A673 (cell line): ENCODE data around the gene NDST1. TPM values are rescaled to one million over a fixed set of nuclear protein-coding genes. Genes with fewer than 3 reads are reported as not detected.

ENCODE experiments used
- BruUV-seq: library from RNA; stranded (reverse); fragments of 400-500 nt; replicated peaks from 2 replicates; lab custom pipeline; 2021; lab: Mats Ljungman, UMichigan
- CTCF ChIA-PET: fragments of 300-600 bp; sonication (Branson Sonifier 250); formaldehyde crosslinking; loops from one replicate; lab custom pipeline; 2022; ENCODE audit warnings: antibody characterized with exemption; lab: Charles Lee
- POLR2A ChIA-PET: fragments of 300-600 bp; sonication (Branson Sonifier 250); formaldehyde crosslinking; loops from one replicate; lab custom pipeline; 2022; ENCODE audit warnings: antibody characterized with exemption; ENCODE audit not compliant: low non-redundant PET; lab: Charles Lee
- DNase-seq: peaks from one replicate; pipeline ENCODE4 v3.0.0-alpha.2; 2015; ENCODE audit warnings: low spot score
- H3K27ac ChIP-seq: fragments of 200-600 bp; sonication (generic); 2 replicates; pipeline ENCODE4 v1.5.1; 2016; ENCODE audit warnings: mixed run types, low read depth, mild to moderate bottlenecking, mixed read lengths, antibody characterized with exemption, low read length; ENCODE audit not compliant: poor library complexity, severe bottlenecking
- H3K27me3 ChIP-seq: fragments of 200-600 bp; sonication (generic); replicated peaks from 2 replicates; pipeline ENCODE4 v1.6.1; 2017; ENCODE audit warnings: mixed run types, low read depth, mild to moderate bottlenecking, mixed read lengths, antibody characterized with exemption, low read length; ENCODE audit not compliant: insufficient read depth, poor library complexity
- H3K36me3 ChIP-seq: fragments of 200-600 bp; sonication (generic); 2 replicates; pipeline ENCODE4 v1.6.1; 2016; ENCODE audit warnings: mixed run types, mild to moderate bottlenecking, mixed read lengths, antibody characterized with exemption, low read length; ENCODE audit not compliant: insufficient read depth, poor library complexity, severe bottlenecking
- H3K4me1 ChIP-seq: fragments of 200-600 bp; sonication (generic); 2 replicates; pipeline ENCODE4 v1.6.1; 2017; ENCODE audit warnings: mixed run types, mild to moderate bottlenecking, mixed read lengths, antibody characterized with exemption, low read length; ENCODE audit not compliant: insufficient read depth, poor library complexity, severe bottlenecking
- H3K4me3 ChIP-seq: fragments of 200-600 bp; sonication (generic); 2 replicates; pipeline ENCODE4 v1.5.1; 2016; ENCODE audit warnings: low read depth, mixed run types, mild to moderate bottlenecking, mixed read lengths, low read length; ENCODE audit not compliant: poor library complexity, severe bottlenecking
- H3K9me3 ChIP-seq: fragments of 200-600 bp; sonication (generic); 2 replicates; pipeline ENCODE4 v1.6.1; 2016; ENCODE audit warnings: mixed run types, low read depth, mild to moderate bottlenecking, mixed read lengths, antibody characterized with exemption, low read length; ENCODE audit not compliant: poor library complexity, severe bottlenecking
- CTCF ChIP-seq: fragments of 300-800, 200-600 bp; sonication (generic); conservative IDR thresholded peaks from 2 replicates; pipeline ENCODE4 v1.5.1; 2017; ENCODE audit warnings: low read depth, mild to moderate bottlenecking, antibody characterized with exemption, low read length, moderate library complexity, mixed read lengths
- EZH2 ChIP-seq: fragments of 200-600 bp; sonication (generic); IDR thresholded peaks from 2 replicates; pipeline ENCODE4 v1.6.1; 2017; ENCODE audit warnings: borderline replicate concordance, low read depth, mild to moderate bottlenecking, mixed read lengths, antibody characterized with exemption, low read length; ENCODE audit not compliant: poor library complexity, severe bottlenecking
- intact Hi-C: fragments of 100-400 bp; cut with micrococcal nuclease; formaldehyde crosslinking; loops from one replicate; pipeline ENCODE4 v1.10.0; 2022; ENCODE audit not compliant: unreplicated experiment
- total RNA-seq: library from RNA; stranded (reverse); gene quantifications from 2 replicates; pipeline ENCODE4 v1.2.3, GENCODE V29; 2021

NDST1 gene
- total RNA-seq, 1 experiment from 2014 or later, result 44.0 TPM

- TF ChIP-seq CTCF (no peak), EZH2 (no peak)
These were observed 5.1 kb upstream of the NDST1 start for GRCh38 chr5:150502847-150503246.

DNA sequence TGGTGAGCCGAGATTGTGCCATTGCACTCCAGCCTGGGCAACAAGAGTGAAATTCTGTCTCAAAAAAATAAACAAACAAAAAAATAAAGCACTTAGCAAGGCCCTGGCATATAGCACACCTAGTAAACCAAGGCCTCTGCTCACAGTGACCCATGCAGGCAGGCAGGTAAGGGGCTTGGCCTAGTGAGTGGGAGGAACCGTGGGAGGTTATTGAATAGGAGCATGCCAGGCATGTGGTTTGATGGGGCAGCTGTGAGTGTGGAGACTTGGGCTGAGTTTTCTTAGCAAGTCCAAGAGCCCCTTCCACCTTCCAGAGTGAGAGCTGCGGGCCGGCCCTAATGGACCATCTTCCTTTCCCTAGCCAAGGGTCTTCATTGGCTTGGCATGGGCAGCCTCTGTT is 4.5 kb upstream of the NDST1 start:
- no TSS peak for BruUV-seq
- Histone ChIP-seq H3K9me3 (no peaks in the 10 kb centered on the region), H3K4me3 (no peak overlapping the region), H3K36me3 (no peaks in the 10 kb centered on the region), H3K27ac (no peak overlapping the region), H3K4me1 (no peaks in the 10 kb centered on the region), H3K27me3 (no peaks in the 10 kb centered on the region)
- intact Hi-C loops, result no loop called here
- ChIA-PET POLR2A (no interaction called here), CTCF (no interaction called here)
- DNase-seq, result no peak
- no peak for TF ChIP-seq CTCF
- no peak for TF ChIP-seq EZH2

More at GRCh38 chr5:150502847-150503246, 5.1 kb upstream of the NDST1 start:
- Histone ChIP-seq H3K4me1 (peaks cover 3% of the 10 kb centered on the region), H3K27me3 (no peaks in the 10 kb centered on the region), H3K36me3 (no peaks in the 10 kb centered on the region), H3K4me3 (no peak overlapping the region), H3K27ac (no peak overlapping the region), H3K9me3 (no peaks in the 10 kb centered on the region)
- CTCF ChIA-PET, result no interaction called here
- no TSS peak for BruUV-seq
- intact Hi-C loops, result no loop called here
- POLR2A ChIA-PET, result no interaction called here
- no peak for DNase-seq

GRCh38 chr5:150503977-150504620 is 3.8 kb upstream of the NDST1 start:
- TF ChIP-seq EZH2, result no peak
- TF ChIP-seq CTCF, result no peak
- no peaks in the 10 kb centered on the region for H3K4me1 ChIP-seq
- BruUV-seq, result no TSS peak
- DNase-seq, result no peak
- no peak overlapping the region for H3K27ac ChIP-seq
- ChIA-PET CTCF (no interaction called here), POLR2A (no interaction called here)
- intact Hi-C loops, result no loop called here
- no peaks in the 10 kb centered on the region for H3K36me3 ChIP-seq
- no peaks in the 10 kb centered on the region for H3K27me3 ChIP-seq
- H3K4me3 ChIP-seq, result no peak overlapping the region
- H3K9me3 ChIP-seq, result no peaks in the 10 kb centered on the region
